K562 (cell line): ENCODE data around the gene AP1M2. TPM values are rescaled to one million over a fixed set of nuclear protein-coding genes. Genes with fewer than 3 reads are reported as not detected.

Experiments used
- ATAC-seq: fragments of 200-7000 bp; cut with Tn5 transposase; 3 replicates; pipeline ENCODE4 v1.9.1; 2020; ENCODE audit warnings: moderate library complexity
- BruUV-seq: library from RNA; stranded (reverse); fragments of 400-500 nt; replicated peaks from 2 replicates; lab custom pipeline; 2021; lab: Mats Ljungman, UMichigan
- CTCF ChIA-PET: fragments of 300-600 bp; formaldehyde crosslinking; extraction: SDS; loops from one replicate; lab custom pipeline; 2021; ENCODE audit warnings: low intra/inter-chr PET ratio; lab: Yijun Ruan, JAX
- POLR2A ChIA-PET: fragments of 300-600, 350-650 bp; sonication (Branson Sonifier 250); formaldehyde crosslinking; extraction: SDS; loops from one replicate; lab custom pipeline; 2021; ENCODE audit warnings: antibody characterized with exemption, inconsistent platforms; lab: Yijun Ruan, JAX
- DNase-seq, 4 experiments: peaks; one replicate each; pipeline versions ENCODE4 v3.0.0 to v3.0.0-alpha.2; 2011 to 2018; ENCODE audit warnings: low spot score in 3 of 4, mixed read lengths in 3 of 4; ENCODE audit errors: extremely low read depth in 1 of 4
- FAIRE-seq: peaks from 2 replicates; lab custom pipeline; 2011; peaks lifted over from hg19 to GRCh38; lab: Jason Lieb, UNC
- H2AFZ ChIP-seq: 2 replicates; pipeline ENCODE4 v1.6.0; 2011; ENCODE audit warnings: low read depth, low read length, control low read depth, inconsistent platforms
- H3K27ac ChIP-seq: fragments of 200-600 bp; 3 replicates; pipeline ENCODE4 v1.8.0; 2011; ENCODE audit warnings: low read depth, mild to moderate bottlenecking, control low read depth, inconsistent platforms, low read length, moderate library complexity, mixed read lengths; ENCODE audit errors: extremely low read depth
- H3K27me3 ChIP-seq, 2 experiments: fragments of 300-600 bp in 1 of 2; 2 replicates in 1 of 2; 3 replicates in 1 of 2; pipeline versions ENCODE4 v1.6.0 to v1.8.0; 2011; ENCODE audit warnings: inconsistent platforms in 2 of 2, low read length in 2 of 2, mild to moderate bottlenecking in 1 of 2, mixed read lengths in 1 of 2, moderate library complexity in 1 of 2; ENCODE audit not compliant: control insufficient read depth in 2 of 2, insufficient read depth in 2 of 2
- H3K36me3 ChIP-seq: fragments of 300-600 bp; 3 replicates; pipeline ENCODE4 v1.8.0; 2011; ENCODE audit warnings: mild to moderate bottlenecking, low read length, inconsistent platforms; ENCODE audit not compliant: control insufficient read depth, insufficient read depth
- H3K4me1 ChIP-seq, 2 experiments: fragments of 200-600 bp in 1 of 2; replicated peaks in 1 of 2; 2 replicates in 1 of 2; 3 replicates in 1 of 2; pipeline versions ENCODE4 v1.5.1 to v1.8.0; 2011; ENCODE audit warnings: inconsistent platforms in 2 of 2, low read length in 2 of 2, mild to moderate bottlenecking in 1 of 2, mixed read lengths in 1 of 2, moderate library complexity in 1 of 2; ENCODE audit not compliant: control insufficient read depth in 2 of 2, insufficient read depth in 2 of 2
- H3K4me2 ChIP-seq: 2 replicates; pipeline ENCODE4 v1.6.1; 2011; ENCODE audit warnings: low read length, control low read depth, inconsistent platforms, mixed read lengths; ENCODE audit not compliant: insufficient read depth
- H3K4me3 ChIP-seq: fragments of 200-600 bp; sonication (generic), shearing (Covaris generic); 2 replicates; pipeline ENCODE4 v1.5.1; 2016; ENCODE audit warnings: control low read depth, inconsistent platforms
- H3K79me2 ChIP-seq: fragments of 200-600 bp; 3 replicates; pipeline ENCODE4 v1.8.0; 2011; ENCODE audit warnings: low read length, inconsistent platforms; ENCODE audit not compliant: control insufficient read depth, insufficient read depth
- H3K9ac ChIP-seq, 2 experiments: 2 replicates each; pipeline versions ENCODE4 v1.6.0 to v1.6.1; 2011; ENCODE audit warnings: low read depth in 2 of 2, low read length in 2 of 2, control low read depth in 1 of 2, inconsistent platforms in 1 of 2, mild to moderate bottlenecking in 1 of 2, mixed read lengths in 1 of 2; ENCODE audit not compliant: insufficient read depth in 1 of 2
- H3K9me1 ChIP-seq: one replicate; pipeline ENCODE4 v1.6.0; 2011; ENCODE audit warnings: inconsistent platforms, mild to moderate bottlenecking, low read length, moderate library complexity; ENCODE audit not compliant: control insufficient read depth, insufficient read depth
- H3K9me3 ChIP-seq: replicated peaks from 2 replicates; pipeline ENCODE4 v1.5.1; 2011; ENCODE audit warnings: low read depth, low read length, inconsistent platforms; ENCODE audit not compliant: control insufficient read depth, insufficient read depth
- H4K20me1 ChIP-seq: replicated peaks from 2 replicates; pipeline ENCODE4 v1.6.1; 2011; ENCODE audit warnings: low read length, inconsistent platforms, mixed read lengths; ENCODE audit not compliant: control insufficient read depth, insufficient read depth
- BCOR ChIP-seq: fragments of 450-650 bp; IDR thresholded peaks from 2 replicates; pipeline ENCODE4 v1.6.1; 2016
- CAMTA2 ChIP-seq: fragments of 250-450 bp; sonication (Bioruptor Pico); conservative IDR thresholded peaks from 2 replicates; pipeline ENCODE4 v1.5.1; 2022
- CBX8 ChIP-seq: fragments of 200-600 bp; sonication (generic); IDR thresholded peaks from 2 replicates; pipeline ENCODE4 v1.6.1; 2012; ENCODE audit warnings: borderline replicate concordance, mixed run types, low read depth, mild to moderate bottlenecking, moderate library complexity, mixed read lengths, low read length, control low read depth, inconsistent platforms; ENCODE audit not compliant: poor library complexity, severe bottlenecking; ENCODE audit errors: extremely low read depth
- CEBPB ChIP-seq: fragments of 450-650 bp; IDR thresholded peaks from 2 replicates; pipeline ENCODE4 v1.6.1; 2016; ENCODE audit warnings: missing genetic modification characterization, missing compliant biosample characterization
- CREBBP ChIP-seq: IDR thresholded peaks from one replicate; pipeline ENCODE4 v1.6.1; 2012; ENCODE audit warnings: low read depth, mild to moderate bottlenecking, control low read depth, inconsistent platforms, low read length
- GTF3C2 ChIP-seq: IDR thresholded peaks from 3 replicates; pipeline ENCODE4 v1.6.1; 2011; ENCODE audit warnings: borderline replicate concordance, mild to moderate bottlenecking, moderate library complexity; ENCODE audit not compliant: insufficient read length; ENCODE audit errors: extremely low read depth
- ILF3 ChIP-seq: fragments of 450-650 bp; IDR thresholded peaks from 2 replicates; pipeline ENCODE4 v1.6.1; 2018; ENCODE audit warnings: antibody characterized with exemption, mild to moderate bottlenecking, moderate library complexity, borderline replicate concordance
- KLF16 ChIP-seq: IDR thresholded peaks from 2 replicates; pipeline ENCODE4 v1.6.1; 2016; ENCODE audit warnings: antibody characterized with exemption
- LEF1 ChIP-seq: fragments of 450-650 bp; IDR thresholded peaks from 2 replicates; pipeline ENCODE4 v1.6.1; 2016; ENCODE audit warnings: mild to moderate bottlenecking
- PRPF4 ChIP-seq: fragments of 200-400 bp; formaldehyde crosslinking; IDR thresholded peaks from one replicate; pipeline ENCODE4 v1.6.1; 2017; ENCODE audit warnings: low read length, low read depth, mild to moderate bottlenecking; ENCODE audit not compliant: insufficient read depth, poor library complexity, severe bottlenecking
- SMARCB1 ChIP-seq: IDR thresholded peaks from 2 replicates; pipeline ENCODE4 v1.6.1; 2011; ENCODE audit warnings: improper control_type of control experiment, low read depth; ENCODE audit not compliant: insufficient read length
- SOX6 ChIP-seq: fragments of 450-650 bp; IDR thresholded peaks from 2 replicates; pipeline ENCODE4 v1.6.1; 2014; ENCODE audit warnings: mild to moderate bottlenecking
- TAF7 ChIP-seq: fragments of 450-650 bp; IDR thresholded peaks from 2 replicates; pipeline ENCODE4 v1.6.1; 2016; ENCODE audit warnings: missing genetic modification characterization, missing compliant biosample characterization
- TCF3 ChIP-seq: sonication (generic); formaldehyde crosslinking; IDR thresholded peaks from 2 replicates; pipeline ENCODE4 v1.4.0; 2020; ENCODE audit warnings: mild to moderate bottlenecking, missing genetic modification reagents
- ZNF121 ChIP-seq: sonication (generic); formaldehyde crosslinking; conservative IDR thresholded peaks from 2 replicates; pipeline ENCODE4 v1.8.0; 2022; ENCODE audit warnings: missing genetic modification reagents
- ZNF217 ChIP-seq: sonication (generic); formaldehyde crosslinking; IDR thresholded peaks from 2 replicates; pipeline ENCODE4 v1.8.0; 2022; ENCODE audit warnings: mild to moderate bottlenecking, missing genetic modification reagents
- ZNF232 ChIP-seq: sonication (generic); formaldehyde crosslinking; IDR thresholded peaks from 2 replicates; pipeline ENCODE4 v1.8.0; 2022; ENCODE audit warnings: mild to moderate bottlenecking, missing genetic modification reagents
- ZNF445 ChIP-seq: fragments of 250-450 bp; sonication (Bioruptor Pico); IDR thresholded peaks from 2 replicates; pipeline ENCODE4 v1.4.0; 2020; ENCODE audit warnings: low read depth, mild to moderate bottlenecking, moderate library complexity
- WGBS: fragments of 100-300 bp; shearing (Covaris generic); methylation state at CpG from one replicate; pipeline ENCODE4 v1.1.6; 2016; ENCODE audit warnings: low coverage, mixed read lengths; ENCODE audit not compliant: insufficient coverage; ENCODE audit errors: missing lambda C conversion rate; 5-methylcytosine and 5-hydroxymethylcytosine counted together
- in situ Hi-C: fragments of 300-500 bp; cut with MboI; formaldehyde crosslinking; loops from 4 replicates; pipeline ENCODE4 v1.15.0; 2018; ENCODE audit warnings: inconsistent platforms, mixed read lengths
- intact Hi-C: fragments of 100-400 bp; cut with micrococcal nuclease; formaldehyde crosslinking; loops from 2 replicates; pipeline ENCODE4 v1.14.2; 2022
- polyA plus RNA-seq, 8 experiments: library from polyadenylated mRNA; depleted of rRNA in 4 of 8; stranded (reverse) in 5 of 8; unstranded in 3 of 8; fragments of >200 nt; fragmentation: Nextera tagmentation in 2 of 8; fragmentation: Illumina TruSeq in 1 of 8; extraction: Ambion mirVana in 2 of 8; extraction: Trizol in 1 of 8; gene quantifications; 2 replicates each; pipeline versions ENCODE4 v1.2.1 to v1.2.3, GENCODE V29; 2011 to 2014; ENCODE audit warnings: inconsistent platforms in 1 of 8, missing spikeins in 1 of 8
- total RNA-seq, 7 experiments: library from RNA; depleted of rRNA in 6 of 7; stranded (reverse); fragments of >200 nt in 6 of 7; fragmentation: Illumina TruSeq in 2 of 7; extraction: Trizol in 2 of 7; gene quantifications; 2 replicates each; pipeline versions ENCODE4 v1.2.1 to v1.2.3, GENCODE V29; 2011 to 2021; ENCODE audit warnings: low replicate concordance in 1 of 7
- TF ChIP-seq, protein P1 (sequence below): fragments of 250-450 bp; sonication (Bioruptor Pico); IDR thresholded peaks from 2 replicates; pipeline ENCODE4 v1.8.0; 2022; ENCODE audit warnings: moderate library complexity, mild to moderate bottlenecking, inconsistent platforms

AP1M2 gene
- total and polyA plus RNA-seq, 9 of the 15 experiments (the other 6 are each of a cell fraction or from before 2014, with no cell fraction given) = 0.33 to 1.4 (median 0.89) TPM; not detected in 1

DNA sequence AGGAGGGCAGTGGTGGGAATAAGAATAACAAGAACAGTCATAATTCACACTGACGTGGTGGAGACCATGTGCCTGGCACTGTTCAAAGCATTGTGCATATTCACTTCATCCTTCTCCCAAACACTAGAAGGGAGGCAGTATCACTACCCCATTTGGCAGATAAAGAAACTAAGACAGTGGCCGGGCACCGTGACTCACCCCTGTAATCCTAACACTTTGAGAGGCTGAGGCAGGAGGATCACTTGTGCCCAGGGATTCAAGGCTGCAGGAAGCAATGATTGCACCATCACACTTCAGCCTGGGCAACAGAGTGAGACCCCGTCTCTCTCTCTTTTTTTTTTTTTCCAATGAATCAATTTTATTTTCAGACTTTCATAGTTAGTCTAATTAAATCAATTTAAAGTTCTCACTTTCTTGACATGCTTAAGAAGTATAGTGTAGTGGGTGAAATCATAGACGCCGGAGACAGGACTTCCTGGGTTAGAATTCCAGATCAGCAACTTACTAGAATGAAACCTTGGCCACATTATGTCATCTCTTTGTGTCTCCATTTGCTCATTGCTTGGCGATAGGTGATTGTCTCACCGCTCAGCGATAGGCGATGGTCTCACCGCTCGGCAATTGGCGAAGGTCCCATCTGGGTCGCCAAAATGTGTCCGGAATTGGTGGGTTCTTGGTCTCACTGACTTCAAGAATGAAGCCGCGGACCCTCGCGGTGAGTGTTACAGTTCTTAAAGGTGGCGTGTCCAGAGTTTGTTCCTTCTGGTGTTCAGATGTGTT lies 48.7 kb downstream of the AP1M2 start:
- Histone ChIP-seq H4K20me1 (no peaks in the 10 kb centered on the region), H3K27ac (no peak overlapping the region), H3K9me1 (no peaks in the 10 kb centered on the region), H3K36me3 (no peaks in the 10 kb centered on the region), H3K9me3 (no peaks in the 10 kb centered on the region), H3K4me2 (no peak overlapping the region), H3K9ac (no peak overlapping the region), H3K4me1 (peaks cover 4 to 21% of the 10 kb centered on the region in 2 experiments; a peak in 4 of 5 replicates), H3K27me3 (no peaks in the 10 kb centered on the region; a peak in 1 of 5 replicates), H2AFZ (0 out of 2 replicates have a peak overlapping the region, but pooled peaks have one; percentile 51), H3K4me3 (no peak overlapping the region), H3K79me2 (no peaks in the 10 kb centered on the region)
- intact Hi-C loops (no loop called here), in situ Hi-C loops (no loop called here)
- CTCF ChIA-PET = no interaction called here
- no peak for ATAC-seq
- 24% methylated on average over 19 of the region's 20 CpGs for WGBS
- no peak for DNase-seq
- POLR2A ChIA-PET = interaction anchor here (1.0 kb wide), 1 partner anchor 268 kb away, joined by 3 read pairs; the partner anchor contains the start of gene ICAM1
- BruUV-seq = no TSS peak
- FAIRE-seq = no peak
- peak; percentile 53 for TF ChIP-seq CEBPB
- TF ChIP-seq, protein P1, sequence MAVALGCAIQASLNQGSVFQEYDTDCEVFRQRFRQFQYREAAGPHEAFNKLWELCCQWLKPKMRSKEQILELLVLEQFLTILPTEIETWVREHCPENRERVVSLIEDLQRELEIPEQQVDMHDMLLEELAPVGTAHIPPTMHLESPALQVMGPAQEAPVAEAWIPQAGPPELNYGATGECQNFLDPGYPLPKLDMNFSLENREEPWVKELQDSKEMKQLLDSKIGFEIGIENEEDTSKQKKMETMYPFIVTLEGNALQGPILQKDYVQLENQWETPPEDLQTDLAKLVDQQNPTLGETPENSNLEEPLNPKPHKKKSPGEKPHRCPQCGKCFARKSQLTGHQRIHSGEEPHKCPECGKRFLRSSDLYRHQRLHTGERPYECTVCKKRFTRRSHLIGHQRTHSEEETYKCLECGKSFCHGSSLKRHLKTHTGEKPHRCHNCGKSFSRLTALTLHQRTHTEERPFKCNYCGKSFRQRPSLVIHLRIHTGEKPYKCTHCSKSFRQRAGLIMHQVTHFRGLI (CRISPR knock-in tag) = no peak
- no peak for TF ChIP-seq CREBBP
- no peak for TF ChIP-seq GTF3C2
- no peak for TF ChIP-seq ILF3
- TF ChIP-seq TAF7 (tag) = no peak
- TF ChIP-seq ZNF445 (CRISPR knock-in tag) = no peak
- TF ChIP-seq TCF3 (CRISPR knock-in tag) = no peak
- TF ChIP-seq SMARCB1 = no peak
- TF ChIP-seq KLF16 = no peak
- peak; percentile 97 for TF ChIP-seq ZNF121 (CRISPR knock-in tag)
- no peak for TF ChIP-seq ZNF232 (CRISPR knock-in tag)
- no peak for TF ChIP-seq CBX8
- no peak for TF ChIP-seq PRPF4
- no peak for TF ChIP-seq ZNF217 (CRISPR knock-in tag)
- no peak for TF ChIP-seq CAMTA2 (CRISPR knock-in tag)
- TF ChIP-seq LEF1 = no peak
- TF ChIP-seq SOX6 = no peak
- peak; percentile 50; the same call in 1 of the 2 replicates for TF ChIP-seq BCOR
